NB4 (cell line): ENCODE measurements around the gene POLA1.

ENCODE experiments used
- DNase-seq: peaks from one replicate; pipeline ENCODE4 v3.0.0; 2010; ENCODE audit warnings: low read depth
- H3K4me3 ChIP-seq: one replicate; pipeline ENCODE4 v1.5.1; 2011; ENCODE audit warnings: mild to moderate bottlenecking, low read depth, low read length, moderate library complexity
- MYC ChIP-seq: IDR thresholded peaks from 2 replicates; pipeline ENCODE4 v1.6.1; 2011; ENCODE audit warnings: low read depth, low read length
- POLR2A ChIP-seq: IDR thresholded peaks from 2 replicates; pipeline ENCODE4 v1.6.1; 2011; ENCODE audit warnings: mild to moderate bottlenecking; ENCODE audit not compliant: insufficient read length; ENCODE audit errors: extremely low read depth
- TF ChIP-seq, protein P1 (sequence below): IDR thresholded peaks from 2 replicates; pipeline ENCODE4 v1.6.1; 2011; ENCODE audit warnings: low read depth, low read length
- TF ChIP-seq, protein P2 (sequence below): IDR thresholded peaks from one replicate; pipeline ENCODE4 v1.5.1; 2012; ENCODE audit warnings: low read depth, low read length

The POLA1 gene, protein sequence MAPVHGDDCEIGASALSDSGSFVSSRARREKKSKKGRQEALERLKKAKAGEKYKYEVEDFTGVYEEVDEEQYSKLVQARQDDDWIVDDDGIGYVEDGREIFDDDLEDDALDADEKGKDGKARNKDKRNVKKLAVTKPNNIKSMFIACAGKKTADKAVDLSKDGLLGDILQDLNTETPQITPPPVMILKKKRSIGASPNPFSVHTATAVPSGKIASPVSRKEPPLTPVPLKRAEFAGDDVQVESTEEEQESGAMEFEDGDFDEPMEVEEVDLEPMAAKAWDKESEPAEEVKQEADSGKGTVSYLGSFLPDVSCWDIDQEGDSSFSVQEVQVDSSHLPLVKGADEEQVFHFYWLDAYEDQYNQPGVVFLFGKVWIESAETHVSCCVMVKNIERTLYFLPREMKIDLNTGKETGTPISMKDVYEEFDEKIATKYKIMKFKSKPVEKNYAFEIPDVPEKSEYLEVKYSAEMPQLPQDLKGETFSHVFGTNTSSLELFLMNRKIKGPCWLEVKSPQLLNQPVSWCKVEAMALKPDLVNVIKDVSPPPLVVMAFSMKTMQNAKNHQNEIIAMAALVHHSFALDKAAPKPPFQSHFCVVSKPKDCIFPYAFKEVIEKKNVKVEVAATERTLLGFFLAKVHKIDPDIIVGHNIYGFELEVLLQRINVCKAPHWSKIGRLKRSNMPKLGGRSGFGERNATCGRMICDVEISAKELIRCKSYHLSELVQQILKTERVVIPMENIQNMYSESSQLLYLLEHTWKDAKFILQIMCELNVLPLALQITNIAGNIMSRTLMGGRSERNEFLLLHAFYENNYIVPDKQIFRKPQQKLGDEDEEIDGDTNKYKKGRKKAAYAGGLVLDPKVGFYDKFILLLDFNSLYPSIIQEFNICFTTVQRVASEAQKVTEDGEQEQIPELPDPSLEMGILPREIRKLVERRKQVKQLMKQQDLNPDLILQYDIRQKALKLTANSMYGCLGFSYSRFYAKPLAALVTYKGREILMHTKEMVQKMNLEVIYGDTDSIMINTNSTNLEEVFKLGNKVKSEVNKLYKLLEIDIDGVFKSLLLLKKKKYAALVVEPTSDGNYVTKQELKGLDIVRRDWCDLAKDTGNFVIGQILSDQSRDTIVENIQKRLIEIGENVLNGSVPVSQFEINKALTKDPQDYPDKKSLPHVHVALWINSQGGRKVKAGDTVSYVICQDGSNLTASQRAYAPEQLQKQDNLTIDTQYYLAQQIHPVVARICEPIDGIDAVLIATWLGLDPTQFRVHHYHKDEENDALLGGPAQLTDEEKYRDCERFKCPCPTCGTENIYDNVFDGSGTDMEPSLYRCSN (N-terminal part only)

GRCh38 chrX:24693453-24694202 is at the start of gene POLA1:
POLA1 (plus strand) TSS chrX:24693918; CDS start chrX:24693962, 44 bp downstream.
- peak; percentile 96 for DNase-seq
- TF ChIP-seq, protein P1, sequence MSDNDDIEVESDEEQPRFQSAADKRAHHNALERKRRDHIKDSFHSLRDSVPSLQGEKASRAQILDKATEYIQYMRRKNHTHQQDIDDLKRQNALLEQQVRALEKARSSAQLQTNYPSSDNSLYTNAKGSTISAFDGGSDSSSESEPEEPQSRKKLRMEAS = peak; percentile 46
- TF ChIP-seq POLR2A = peak; percentile 60
- TF ChIP-seq, protein P2, sequence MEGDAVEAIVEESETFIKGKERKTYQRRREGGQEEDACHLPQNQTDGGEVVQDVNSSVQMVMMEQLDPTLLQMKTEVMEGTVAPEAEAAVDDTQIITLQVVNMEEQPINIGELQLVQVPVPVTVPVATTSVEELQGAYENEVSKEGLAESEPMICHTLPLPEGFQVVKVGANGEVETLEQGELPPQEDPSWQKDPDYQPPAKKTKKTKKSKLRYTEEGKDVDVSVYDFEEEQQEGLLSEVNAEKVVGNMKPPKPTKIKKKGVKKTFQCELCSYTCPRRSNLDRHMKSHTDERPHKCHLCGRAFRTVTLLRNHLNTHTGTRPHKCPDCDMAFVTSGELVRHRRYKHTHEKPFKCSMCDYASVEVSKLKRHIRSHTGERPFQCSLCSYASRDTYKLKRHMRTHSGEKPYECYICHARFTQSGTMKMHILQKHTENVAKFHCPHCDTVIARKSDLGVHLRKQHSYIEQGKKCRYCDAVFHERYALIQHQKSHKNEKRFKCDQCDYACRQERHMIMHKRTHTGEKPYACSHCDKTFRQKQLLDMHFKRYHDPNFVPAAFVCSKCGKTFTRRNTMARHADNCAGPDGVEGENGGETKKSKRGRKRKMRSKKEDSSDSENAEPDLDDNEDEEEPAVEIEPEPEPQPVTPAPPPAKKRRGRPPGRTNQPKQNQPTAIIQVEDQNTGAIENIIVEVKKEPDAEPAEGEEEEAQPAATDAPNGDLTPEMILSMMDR = no peak
- TF ChIP-seq MYC = peak; percentile 19; the same call in 1 of the 2 replicates
- H3K4me3 ChIP-seq = peak within 1 kb of the TSS; percentile 89

- no peak for DNase-seq
- TF ChIP-seq, protein P2 = no peak
- peak overlapping the region; percentile 13 for H3K4me3 ChIP-seq
Observed at GRCh38 chrX:24646006-24646405, 47.7 kb upstream of the POLA1 start.

DNA sequence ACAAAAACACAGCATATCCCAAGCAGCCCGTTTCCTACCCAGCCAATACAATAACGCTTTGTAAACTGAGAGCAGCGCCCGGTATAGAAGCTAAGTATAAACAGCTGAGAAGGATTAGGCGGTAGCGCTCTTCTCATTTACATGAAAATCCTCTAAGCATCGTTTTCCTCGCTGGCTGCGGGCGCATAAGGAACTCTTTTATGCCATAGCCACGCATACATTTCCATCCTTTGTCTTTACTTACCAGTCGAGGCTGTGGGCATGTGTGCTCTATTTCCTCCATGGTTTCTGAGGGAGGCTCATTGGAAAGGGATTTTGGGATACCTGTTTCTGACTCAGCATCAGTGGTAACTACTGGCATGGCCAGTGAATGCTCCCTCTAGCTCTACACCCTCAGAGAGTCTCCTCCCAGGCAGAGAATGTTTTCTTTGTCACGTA is 47.0 kb upstream of the POLA1 start:
- TF ChIP-seq POLR2A (no peak), MYC (no peak)
- TF ChIP-seq, protein P2 = no peak
- TF ChIP-seq, protein P1 = no peak
- DNase-seq = peak; percentile 6
- H3K4me3 ChIP-seq = no peak overlapping the region

GRCh38 chrX:24647257-24648058 is 46.3 kb upstream of the POLA1 start, which contains the start of gene PCYT1B:
PCYT1B (minus strand) TSS chrX:24647347; CDS start chrX:24647105, 242 bp downstream.
- peak within 1 kb of the TSS; percentile 48 for H3K4me3 ChIP-seq
- DNase-seq = peak; percentile 85
- TF ChIP-seq, protein P1 = peak; percentile 28; the same call in 1 of the 2 replicates
- TF ChIP-seq POLR2A = peak; percentile 45
- TF ChIP-seq, protein P2 = no peak
- no peak; the same call in 1 of the 2 replicates for TF ChIP-seq MYC
